ENCODE results near the gene SH3RF3.

Gene SH3RF3

DNA sequence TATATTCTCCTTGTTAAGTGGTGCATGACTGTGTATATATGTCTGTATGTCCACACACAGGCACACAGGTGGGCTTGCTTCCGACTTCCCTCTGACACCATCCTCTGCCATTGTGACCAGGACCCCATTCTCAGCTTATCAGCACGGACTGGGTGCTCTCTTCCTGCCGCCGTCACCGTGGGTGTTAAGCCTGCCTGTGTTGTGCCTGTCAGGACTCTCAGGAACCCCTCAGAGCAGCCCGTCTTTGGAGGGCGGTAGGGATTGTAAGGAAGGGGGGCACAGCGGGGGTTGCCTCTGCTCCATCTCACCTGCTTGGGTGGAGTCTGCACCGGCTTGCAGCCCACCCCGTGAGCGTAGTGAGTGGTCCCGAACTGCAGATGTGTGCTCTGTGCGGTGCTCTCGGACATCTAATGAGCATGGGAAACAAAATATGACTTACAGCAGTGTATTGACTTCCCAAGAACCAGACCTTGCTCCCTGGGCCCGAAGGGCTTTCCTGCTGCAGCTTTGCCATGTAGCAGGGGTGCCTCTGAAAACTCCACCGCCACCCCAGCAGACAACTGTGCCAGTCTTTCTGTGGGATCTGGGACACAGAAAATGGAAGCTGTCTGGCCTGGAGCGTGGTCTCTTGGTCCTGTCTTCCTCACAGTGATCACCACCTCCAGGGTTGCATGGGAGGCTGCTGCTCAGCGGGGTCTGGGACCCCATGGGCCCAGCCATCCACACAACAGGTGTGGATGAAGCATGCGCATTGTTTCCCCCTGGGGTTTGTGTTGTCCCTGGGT lies 58.9 kb downstream of the SH3RF3 start:
- TF ChIP-seq, protein P1, sequence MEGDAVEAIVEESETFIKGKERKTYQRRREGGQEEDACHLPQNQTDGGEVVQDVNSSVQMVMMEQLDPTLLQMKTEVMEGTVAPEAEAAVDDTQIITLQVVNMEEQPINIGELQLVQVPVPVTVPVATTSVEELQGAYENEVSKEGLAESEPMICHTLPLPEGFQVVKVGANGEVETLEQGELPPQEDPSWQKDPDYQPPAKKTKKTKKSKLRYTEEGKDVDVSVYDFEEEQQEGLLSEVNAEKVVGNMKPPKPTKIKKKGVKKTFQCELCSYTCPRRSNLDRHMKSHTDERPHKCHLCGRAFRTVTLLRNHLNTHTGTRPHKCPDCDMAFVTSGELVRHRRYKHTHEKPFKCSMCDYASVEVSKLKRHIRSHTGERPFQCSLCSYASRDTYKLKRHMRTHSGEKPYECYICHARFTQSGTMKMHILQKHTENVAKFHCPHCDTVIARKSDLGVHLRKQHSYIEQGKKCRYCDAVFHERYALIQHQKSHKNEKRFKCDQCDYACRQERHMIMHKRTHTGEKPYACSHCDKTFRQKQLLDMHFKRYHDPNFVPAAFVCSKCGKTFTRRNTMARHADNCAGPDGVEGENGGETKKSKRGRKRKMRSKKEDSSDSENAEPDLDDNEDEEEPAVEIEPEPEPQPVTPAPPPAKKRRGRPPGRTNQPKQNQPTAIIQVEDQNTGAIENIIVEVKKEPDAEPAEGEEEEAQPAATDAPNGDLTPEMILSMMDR (IDR thresholded peaks at IDR 0.05; ENCODE audit: borderline replicate concordance, insufficient read depth, low read depth, low read length) = no peak

DNA sequence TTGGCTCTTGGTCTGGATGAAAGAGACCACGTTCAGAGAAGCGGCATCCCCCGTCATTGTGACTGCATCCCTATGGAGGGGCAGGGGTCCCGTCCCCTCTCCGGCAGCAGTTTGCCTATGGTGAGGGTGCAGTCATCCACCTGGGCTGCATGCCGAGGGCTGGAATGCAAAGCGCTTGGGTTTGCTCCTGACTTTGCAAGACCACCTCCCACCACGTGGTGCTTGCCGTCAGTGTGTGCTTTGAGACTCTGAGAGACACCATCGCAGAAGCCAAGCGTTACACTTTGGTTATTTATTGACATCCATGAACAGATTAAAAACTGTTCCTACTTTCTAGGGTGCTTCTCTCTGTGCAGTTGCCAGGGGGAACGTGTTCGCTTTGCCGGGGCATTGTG lies 59.5 kb downstream of the SH3RF3 start:
- TF ChIP-seq, protein P1 (IDR thresholded peaks at IDR 0.05; ENCODE audit: borderline replicate concordance, insufficient read depth, low read depth, low read length) = no peak
- H3K4me3 ChIP-seq (ENCODE audit: low read depth, low read length) = no peak overlapping the region

More for the DNA sequence above, 58.9 kb downstream of the SH3RF3 start:
- no peak overlapping the region for H3K4me3 ChIP-seq (ENCODE audit: low read depth, low read length)

DNA sequence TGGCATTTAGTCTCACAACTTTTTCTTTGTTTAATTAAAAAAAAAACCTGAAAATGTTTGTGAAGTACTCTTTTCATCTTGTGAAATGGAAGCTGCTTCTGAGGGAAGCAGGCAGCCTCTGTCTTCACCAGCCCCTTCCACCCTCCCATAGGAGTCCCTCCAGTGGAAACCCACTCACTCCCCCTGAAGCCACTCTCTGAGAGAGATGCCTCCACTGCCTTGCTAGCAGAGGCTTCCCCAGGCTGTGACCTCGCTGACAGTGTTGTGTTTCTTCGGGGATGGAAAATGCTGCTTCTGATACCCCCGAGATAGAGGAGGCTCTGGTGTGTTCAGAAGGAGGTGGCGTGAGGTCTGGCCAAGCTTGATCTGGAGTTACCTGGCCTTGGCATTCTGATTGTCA lies 59.9 kb downstream of the SH3RF3 start:
- no peak overlapping the region for H3K4me3 ChIP-seq (ENCODE audit: low read depth, low read length)
- TF ChIP-seq, protein P1 (IDR thresholded peaks at IDR 0.05; ENCODE audit: borderline replicate concordance, insufficient read depth, low read depth, low read length) = no peak

DNA sequence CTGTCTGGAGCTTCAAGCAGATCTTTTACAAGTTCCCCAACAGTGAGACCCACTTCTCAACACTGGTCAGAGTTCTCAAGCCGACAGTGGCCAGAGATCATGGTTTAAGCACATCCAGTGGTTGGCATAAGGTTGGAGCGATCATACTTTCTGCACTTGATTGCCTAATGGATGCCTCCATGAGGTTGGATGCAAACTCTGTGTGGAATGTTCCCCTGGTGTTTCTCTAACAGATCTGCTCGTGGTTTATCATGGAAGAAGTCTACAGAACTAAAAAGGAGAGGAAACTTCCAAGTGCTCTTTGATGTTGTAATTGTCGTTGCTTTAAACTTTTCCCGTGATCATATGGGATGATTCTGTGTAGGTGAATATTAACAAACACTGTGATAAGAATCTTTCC lies 60.7 kb downstream of the SH3RF3 start:
- no peak overlapping the region for H3K4me3 ChIP-seq (ENCODE audit: low read depth, low read length)
- TF ChIP-seq, protein P1 (IDR thresholded peaks at IDR 0.05; ENCODE audit: borderline replicate concordance, insufficient read depth, low read depth, low read length) = no peak

DNA sequence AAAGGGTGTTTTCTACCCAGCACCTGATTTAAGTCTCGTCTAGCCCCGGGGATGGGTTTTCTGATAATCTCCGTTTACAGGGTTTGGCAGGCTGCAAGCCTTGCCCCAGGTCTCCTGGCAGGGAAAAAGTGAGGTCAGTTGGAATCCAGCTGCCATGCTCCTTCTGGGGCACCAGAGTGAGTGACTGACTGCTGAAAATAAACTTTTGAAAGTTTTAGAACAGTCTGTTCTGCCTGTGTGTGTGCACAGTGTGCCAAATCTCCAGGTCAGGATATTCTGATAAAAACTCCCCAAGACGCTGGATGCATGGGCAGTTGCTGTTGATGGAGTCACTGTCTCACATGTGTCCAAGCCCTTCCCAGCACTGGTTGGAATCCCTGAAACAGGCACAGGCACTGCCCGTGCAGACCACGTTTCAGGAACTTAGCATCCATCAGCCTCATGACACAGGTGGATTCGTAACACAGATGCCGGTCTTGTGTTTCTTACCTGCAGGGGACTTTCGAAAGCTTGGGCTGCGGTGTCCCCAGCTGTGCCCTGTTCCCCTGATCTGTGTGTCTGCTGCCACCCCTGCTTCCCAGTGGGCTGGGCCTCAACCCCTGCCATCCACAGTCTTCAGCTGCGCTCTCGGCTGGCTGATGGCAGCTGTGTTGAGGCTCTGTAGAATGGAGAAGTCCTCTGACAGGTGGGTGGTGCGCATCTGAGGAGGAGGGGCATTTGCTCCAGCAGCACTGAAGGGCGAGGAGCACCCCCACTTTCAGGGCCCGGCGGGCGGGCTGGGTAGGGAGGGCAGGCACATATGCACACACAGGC lies 65.0 kb downstream of the SH3RF3 start:
- no peak overlapping the region for H3K4me3 ChIP-seq (ENCODE audit: low read depth, low read length)
- TF ChIP-seq, protein P1 (IDR thresholded peaks at IDR 0.05; ENCODE audit: borderline replicate concordance, insufficient read depth, low read depth, low read length) = no peak

DNA sequence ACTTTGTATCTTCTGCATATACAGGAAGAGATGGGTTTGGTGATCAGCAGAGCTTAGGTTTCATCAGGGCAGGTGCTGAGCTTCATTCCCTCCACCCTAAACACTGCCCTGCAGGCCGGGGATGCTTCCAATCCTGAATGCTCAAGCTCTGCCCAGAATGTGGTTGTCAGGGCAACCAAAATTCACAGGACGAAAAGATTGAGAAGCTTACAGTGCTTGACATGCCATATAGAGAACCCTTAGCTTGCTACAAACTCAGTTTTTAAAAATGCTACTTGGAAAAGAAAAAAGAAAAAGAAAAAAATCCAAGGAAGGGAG lies 65.6 kb downstream of the SH3RF3 start:
- TF ChIP-seq, protein P1 (IDR thresholded peaks at IDR 0.05; ENCODE audit: borderline replicate concordance, insufficient read depth, low read depth, low read length) = no peak
- H3K4me3 ChIP-seq (ENCODE audit: low read depth, low read length) = no peak overlapping the region
